Ureter (tissue), 1 donor: ENCODE data around the gene CDH23. TPM values are rescaled to one million over a fixed set of nuclear protein-coding genes. Genes with fewer than 3 reads are reported as not detected.

Source experiments
- DNase-seq: peaks from one replicate; pipeline ENCODE4 v3.0.0-alpha.2; 2020; ENCODE audit warnings: low spot score
- total RNA-seq: library from RNA; stranded (reverse); gene quantifications from one replicate; pipeline ENCODE4 v1.2.4, GENCODE V29; 2023
- donor health status: DM: yes; HTN: yes; CAD: no.

The CDH23 gene
- total RNA-seq, 1 donor from 2014 or later = 79.3 TPM

DNA sequence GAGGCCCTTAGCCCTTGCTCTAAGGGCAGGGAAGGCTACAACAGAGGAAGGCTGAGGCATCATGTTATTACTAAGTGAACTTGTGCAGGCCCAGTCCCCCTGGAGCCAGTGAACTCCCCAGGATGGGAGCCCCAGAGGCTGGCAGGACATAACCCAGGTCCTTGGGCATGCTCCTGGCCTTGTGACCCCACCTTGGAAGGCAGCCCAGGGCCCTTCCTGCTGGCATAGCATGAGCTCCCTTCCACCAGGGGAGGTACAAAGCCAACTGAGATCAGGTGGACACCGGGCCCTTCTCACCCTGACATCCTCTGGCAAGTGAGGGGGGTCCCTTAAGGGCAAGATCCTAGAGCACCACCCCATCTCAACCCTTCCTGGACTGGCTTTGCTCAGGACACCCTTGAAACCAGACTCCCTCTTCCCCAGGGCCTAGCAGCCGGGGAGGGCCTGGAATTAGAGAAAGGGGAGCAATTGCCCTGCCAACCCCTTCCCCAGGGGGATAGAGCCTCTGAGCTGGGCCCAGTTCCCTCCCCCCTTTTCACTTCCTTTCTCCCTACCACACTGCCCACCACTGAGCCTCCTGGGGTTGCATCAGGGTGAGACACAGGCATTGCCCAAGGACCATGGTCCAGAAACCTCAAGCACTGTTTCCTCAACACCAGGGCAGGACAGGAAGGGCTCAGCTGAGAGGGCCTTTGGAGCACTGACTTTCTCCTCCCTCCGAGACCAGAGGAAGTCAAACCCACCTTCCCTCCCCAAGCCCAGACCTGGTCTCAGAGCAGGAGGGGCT lies 378.4 kb downstream of the CDH23 start:
- DNase-seq = no peak

- DNase-seq = no peak
Measured at GRCh38 chr10:71776481-71776925, 379.8 kb downstream of the CDH23 start.

DNA sequence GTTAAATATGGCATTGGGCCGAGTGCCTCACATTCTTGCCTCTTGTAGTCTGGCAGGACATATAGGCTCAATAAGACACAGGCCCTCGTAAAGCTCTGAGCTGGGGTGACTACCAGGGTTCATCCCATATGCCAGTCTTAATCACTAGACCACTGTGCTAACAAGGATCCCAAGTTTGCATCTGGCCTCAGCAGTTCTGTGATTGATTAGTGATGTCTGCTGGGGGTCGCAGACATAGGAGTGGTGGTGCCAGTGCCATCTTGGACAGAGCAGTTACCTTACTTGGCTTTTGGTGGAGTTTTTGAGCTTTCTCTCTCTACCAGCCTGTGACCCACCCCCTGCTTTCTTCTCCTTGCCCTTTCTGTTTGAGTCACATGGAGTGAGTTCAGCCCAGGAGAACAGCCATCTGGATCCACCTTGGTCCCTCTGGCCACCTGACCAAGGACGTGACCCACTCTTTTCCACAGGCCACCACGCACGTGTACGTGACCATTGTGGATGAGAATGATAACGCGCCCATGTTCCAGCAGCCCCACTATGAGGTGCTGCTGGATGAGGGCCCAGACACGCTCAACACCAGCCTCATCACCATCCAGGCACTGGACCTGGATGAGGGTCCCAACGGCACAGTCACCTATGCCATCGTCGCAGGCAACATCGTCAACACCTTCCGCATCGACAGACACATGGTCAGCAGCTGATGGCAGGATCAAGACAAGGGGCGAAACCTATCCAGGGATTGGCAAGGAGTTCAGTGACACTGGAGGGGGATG lies 380.7 kb downstream of the CDH23 start:
- no peak for DNase-seq

GRCh38 chr10:71778071-71778825 lies 381.5 kb downstream of the CDH23 start:
- DNase-seq = no peak

DNA sequence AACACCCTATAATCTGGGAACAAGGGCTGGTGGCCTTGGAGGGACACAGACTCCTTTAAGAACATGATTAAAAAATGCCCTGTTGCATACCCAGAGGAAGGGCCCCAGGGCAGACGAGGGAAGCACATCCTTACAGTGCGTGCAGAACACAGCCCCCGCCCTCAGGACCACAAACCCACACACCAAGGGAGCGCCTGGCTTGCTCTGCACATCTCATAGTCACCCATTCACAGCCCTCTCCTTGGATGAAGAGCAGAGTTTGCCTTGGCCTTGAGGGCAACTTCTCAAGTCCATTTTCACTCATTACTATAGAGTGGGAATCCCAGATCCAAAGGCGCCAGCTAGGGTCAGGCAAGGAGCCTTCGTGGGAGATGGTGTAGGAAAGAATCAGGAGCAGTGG lies 382.9 kb downstream of the CDH23 start:
- DNase-seq = no peak

DNA sequence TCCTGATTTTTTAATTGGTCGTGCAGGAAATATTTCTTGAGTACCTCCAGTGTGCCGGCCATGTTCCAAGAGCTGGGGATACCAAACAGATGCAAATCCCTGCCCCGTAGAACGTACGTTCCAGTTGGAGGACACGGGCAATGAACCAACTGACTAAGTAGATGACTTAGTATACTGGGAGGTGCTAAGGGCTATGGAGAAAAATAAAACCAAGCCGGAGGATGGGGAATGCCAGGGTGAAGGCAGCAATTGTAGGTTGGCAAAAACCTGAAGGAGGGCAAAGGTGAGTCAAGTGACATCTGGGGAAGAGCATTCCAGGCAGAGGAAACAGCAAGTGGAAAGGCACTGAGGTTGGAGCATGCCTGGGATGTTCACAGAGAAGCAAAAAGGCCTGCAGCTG lies 383.4 kb downstream of the CDH23 start:
- DNase-seq = no peak

DNA sequence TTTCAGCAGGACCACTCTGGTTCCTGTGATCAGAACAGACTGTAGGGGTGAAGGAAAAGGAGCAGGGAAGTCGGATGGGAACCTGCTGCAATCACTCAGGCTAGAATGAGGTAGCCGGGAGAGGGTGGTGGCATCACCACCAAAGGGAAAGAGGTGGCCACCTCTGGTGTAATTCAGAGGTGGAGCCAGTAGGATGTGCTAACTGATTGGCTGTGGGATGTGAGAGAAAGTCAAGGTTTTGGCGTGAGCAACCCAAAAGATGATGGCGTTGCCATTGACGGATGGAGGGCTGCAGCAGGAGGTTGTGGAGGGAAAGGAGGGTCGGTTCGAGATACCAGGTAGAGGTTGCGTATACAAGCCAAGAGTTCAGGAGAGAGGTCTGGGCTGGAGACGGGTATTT lies 384.0 kb downstream of the CDH23 start:
- no peak for DNase-seq

DNA sequence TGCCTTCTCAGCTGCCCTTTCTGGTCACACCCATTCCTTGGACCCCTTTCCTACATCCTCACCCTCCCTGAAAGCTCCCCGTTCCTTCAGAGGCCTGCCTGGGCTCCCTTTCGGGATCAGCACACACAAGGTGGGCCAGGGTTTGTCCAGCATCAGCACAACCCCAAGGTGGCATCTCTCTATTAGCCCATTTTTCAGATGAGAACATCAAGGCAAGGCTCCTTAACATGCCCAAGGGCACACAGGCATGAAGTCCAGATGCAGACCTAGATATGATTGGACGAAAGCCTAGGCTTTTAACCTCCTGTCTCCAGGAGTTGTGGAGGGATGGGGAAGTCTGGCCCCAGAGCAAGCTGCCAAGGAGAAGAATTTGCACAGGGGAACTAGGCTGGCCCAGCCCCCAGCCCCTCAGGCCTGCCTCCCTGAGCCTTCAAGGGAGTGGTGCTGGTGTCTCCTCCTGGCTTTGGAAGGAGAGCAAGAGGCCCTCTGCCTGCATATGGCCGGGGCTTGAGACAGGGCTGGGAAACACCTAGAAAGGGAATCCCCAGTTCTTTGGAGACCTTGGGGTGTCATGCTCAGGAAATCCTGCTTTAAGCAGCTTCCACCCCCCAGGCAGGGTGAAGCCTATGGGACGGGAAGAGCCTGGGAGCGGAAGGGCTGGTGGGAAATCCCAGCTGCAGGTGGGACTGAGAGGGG lies 385.6 kb downstream of the CDH23 start:
- no peak for DNase-seq

DNA sequence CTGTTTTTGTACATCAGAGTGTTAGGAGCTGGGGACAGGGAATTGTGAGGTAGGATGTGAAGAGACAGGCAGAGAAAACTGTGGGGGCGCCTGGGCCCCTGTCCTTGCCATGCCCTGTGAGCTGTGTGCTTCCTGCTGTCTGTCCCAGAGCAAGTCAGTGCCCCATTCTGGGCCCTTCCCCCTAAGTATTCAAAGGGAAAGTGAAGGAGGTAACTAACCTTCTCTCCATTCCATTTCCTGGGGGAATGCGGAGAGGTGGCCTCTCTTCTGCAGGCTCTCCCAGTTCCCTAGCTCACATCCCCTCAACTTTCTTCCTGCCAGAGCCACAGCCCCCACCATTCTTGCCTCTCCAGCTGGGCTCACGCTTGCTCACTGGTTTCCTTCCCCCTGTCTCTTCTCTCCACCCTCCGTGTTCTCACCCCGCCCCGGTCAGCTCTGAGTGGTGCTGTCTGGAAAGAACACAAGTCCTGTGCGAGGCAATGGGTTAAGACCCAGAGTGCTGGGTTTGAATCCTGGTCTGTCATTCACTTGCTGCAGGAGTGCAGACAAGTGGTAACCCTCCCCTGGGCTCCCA lies 386.3 kb downstream of the CDH23 start:
- no peak for DNase-seq

DNA sequence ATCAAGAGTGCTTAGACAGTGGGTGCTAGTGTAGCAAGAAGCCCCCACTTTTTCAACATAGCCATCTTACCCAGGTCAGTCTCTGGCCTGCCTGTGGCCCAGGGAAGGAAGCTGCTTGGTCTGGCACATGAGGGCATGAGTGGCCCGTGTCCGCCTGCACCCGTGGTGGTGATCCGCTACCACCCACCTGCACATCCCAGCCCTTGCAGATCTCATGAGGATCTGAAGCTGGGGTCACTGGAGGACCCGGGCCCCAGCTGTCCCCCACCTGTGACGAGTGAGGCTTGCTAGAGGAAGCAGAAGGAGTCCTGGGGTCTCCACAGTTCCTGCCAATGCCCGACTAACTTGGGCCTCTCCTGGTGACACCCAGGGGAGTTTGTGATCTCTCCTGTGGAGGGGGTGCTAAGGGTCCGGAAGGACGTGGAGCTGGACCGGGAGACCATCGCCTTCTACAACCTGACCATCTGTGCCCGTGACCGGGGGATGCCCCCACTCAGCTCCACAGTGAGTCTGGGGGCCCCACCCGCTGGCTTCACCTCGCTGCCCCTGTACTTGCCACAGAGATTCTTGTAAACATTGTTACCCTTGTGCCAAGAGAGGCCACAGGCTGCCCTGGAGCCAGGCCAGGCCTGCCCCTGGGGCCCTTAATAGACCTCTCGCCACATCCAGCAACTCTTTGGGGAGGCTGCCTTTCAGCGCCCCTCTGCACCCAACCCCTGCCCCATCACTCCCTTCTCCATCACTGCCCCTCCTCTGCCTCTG lies 387.4 kb downstream of the CDH23 start:
- no peak for DNase-seq

- DNase-seq = no peak
Measured at GRCh38 chr10:71784679-71785272, 388.1 kb downstream of the CDH23 start.

GRCh38 chr10:71788954-71789353 lies 392.2 kb downstream of the CDH23 start:
- no peak for DNase-seq

- DNase-seq = no peak
Measured at GRCh38 chr10:71789871-71790270, 393.2 kb downstream of the CDH23 start.

- no peak for DNase-seq
Measured at GRCh38 chr10:71790749-71791440, 394.2 kb downstream of the CDH23 start.

- DNase-seq = no peak
Measured at GRCh38 chr10:71795248-71795647, 398.5 kb downstream of the CDH23 start.

- no peak for DNase-seq
Measured at GRCh38 chr10:71796749-71797405, 400.2 kb downstream of the CDH23 start.

DNA sequence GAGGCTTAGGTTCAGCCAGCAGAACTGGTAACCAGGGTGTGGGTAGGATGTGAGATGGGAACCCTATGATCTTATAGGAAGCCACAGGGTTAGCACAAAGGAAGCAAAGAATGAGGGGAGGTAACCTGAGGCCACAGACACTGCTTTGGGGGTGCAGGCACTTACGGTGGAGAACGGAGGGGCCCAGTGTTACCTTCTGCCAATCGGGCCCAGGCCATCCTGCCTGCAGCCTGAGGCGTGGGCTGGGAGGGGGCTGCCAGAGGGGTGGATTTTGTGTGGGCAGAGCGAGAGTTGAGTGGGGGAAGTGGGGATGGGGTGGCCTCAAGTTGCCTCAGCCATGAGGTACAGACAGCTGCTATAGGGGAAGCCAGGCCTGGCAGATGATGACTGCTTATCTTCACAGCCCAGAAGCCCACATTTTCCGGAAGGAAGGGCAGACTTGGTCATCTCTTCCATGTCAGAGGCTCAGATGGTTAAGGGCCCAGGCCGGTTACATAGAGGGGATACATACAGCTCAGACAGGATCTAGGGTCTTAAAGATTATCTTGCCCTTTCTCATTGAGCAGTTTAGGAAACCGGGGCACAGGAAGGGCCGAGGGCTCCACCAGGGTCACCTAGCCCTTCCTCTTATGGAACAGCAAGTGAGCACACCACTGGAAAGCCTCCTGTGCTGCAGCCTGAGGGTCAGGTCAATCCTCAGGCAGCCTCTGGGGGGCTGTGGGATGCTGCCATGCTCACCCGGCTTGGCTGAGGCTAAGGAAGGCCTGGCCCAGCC lies 401.0 kb downstream of the CDH23 start:
- DNase-seq = no peak

- DNase-seq = no peak
Measured at GRCh38 chr10:71798308-71798624, 401.5 kb downstream of the CDH23 start.
